GM04503 (cell line): ENCODE data around the gene TBC1D16.
"Not testable (repeated sequence)": the region's sequence is repeated elsewhere in the genome, so short reads cannot be mapped to it uniquely, and the experiment has no call there.

Source experiments
- DNase-seq: peaks from one replicate; pipeline ENCODE4 v3.0.0-alpha.2; 2012; ENCODE audit warnings: low read depth

TBC1D16 gene

DNA sequence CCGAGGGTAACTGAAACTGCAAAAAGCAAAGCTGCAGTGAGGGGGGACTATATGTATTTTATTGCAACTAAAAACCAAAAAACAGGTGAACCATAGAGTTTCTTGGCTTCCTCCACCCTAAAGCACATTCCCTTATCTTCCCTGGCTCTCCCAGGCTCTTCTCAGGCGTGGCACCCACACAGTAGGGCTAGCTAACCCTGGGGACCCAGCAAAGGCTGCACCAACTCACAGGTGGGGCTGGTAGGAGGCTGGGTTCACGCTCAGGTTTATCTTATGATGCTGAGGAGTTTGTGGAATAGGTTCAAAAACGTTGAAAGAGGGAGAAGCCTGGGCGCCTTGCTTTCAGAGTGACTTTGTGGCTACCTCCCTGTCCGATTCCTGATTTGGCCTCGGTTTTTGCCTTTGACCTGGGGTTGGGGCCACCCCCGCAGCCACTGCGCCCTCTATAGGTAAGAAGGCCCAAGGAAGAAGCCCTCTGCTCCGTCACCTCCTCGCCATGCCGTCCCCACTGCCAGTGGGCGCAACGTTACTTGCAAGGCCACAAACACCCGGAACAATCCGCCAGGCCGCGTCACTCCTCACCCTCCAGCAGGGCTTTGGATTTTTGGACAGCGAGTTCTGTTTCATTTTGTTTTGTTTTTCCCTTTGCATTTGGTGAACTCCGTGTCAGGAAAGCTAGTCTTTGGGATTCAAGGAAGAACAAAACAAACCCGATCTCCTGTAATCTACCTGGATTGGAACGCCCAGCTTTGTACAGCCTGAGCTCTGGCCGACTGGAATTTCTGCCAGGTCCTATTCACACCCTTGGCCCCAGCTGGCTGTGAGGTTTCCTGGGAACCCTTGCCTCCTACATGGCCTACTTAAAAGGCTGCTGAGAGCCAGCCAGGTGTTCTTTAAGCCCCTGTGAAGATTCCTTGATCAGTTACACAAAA is 60.8 kb downstream of the TBC1D16 start:
- DNase-seq, result no peak

DNA sequence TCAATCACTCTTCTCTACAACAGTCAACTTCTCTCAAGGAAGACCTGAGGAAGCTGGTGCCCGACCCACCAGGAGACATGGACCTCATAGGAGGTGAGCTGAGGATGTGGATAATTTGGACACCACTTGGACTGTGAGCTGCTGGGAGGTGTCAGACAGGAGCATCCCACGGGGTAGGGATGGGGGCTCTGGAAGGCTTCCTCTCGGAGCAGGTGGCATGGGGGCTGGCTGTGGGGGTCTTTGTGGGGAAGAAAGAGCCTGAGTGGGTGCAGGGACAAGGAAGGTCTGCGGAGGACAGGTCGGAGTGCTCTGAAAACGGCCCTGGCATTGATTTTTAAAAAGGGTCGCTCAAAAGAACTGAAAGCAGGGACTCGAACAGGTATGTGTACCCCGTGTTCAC is 64.0 kb downstream of the TBC1D16 start:
- no peak for DNase-seq

DNA sequence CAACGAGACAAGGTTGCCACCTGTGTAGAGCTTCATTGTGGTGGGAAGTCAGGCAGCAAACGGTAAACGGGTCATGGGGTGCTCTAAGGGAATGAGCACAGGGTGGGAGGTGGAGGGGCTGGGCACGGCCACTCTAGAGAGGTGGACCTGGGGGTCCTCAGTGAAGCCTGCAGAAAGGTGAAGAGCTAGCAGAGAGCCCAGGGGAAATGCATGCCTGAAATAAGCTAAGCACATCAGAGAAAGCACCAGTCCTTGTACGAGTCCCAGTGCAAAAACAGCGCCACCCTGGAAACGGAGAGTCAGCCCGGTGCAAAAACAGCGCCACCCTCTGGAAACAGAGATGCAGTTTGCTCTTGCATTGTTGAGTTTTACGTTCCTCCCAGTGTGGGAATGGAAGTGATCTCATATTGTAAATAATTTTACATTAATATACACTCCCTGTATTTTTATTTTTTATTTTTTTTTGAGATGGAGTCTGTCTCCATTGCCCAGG is 65.0 kb downstream of the TBC1D16 start:
- no peak for DNase-seq

GRCh38 chr17:79969906-79970305 is 65.8 kb downstream of the TBC1D16 start:
- DNase-seq, result no peak

DNA sequence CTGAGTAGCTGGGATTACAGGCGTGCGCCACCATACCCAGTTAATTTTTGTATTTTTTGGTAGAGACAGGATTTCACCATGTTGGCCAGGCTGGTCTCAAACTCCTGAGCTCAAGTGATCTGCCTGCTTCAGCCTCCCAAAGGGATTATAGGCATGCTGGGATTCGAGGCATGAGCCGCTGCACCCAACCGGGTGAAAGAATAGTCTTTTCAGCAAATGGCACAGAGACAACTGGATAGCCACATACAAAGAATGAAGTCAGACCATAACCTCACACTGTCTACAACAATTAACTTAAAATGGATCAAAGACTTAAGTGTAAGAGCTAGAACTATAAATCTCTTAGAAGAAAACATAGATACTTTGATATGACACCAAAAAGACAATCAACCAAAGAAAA is 67.6 kb downstream of the TBC1D16 start:
- DNase-seq, result no peak

DNA sequence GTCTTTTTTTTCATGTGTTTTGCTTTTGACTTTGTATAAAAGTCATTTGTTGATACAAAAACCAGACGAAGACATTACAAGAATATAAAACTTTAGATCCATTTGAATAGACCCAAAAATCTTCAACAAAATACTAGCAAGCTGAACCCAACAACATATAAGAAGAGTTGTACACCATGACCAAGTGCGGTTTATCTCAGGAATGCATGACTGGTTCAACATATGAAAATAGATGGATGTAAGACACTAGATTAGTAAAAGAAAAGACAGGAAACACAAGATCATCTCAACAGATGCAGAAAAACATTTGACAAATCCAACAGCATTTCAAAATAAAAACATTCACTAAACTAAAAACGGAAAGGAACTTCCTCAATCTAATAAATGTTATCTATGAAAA is 69.0 kb downstream of the TBC1D16 start:
- DNase-seq, result no peak

DNA sequence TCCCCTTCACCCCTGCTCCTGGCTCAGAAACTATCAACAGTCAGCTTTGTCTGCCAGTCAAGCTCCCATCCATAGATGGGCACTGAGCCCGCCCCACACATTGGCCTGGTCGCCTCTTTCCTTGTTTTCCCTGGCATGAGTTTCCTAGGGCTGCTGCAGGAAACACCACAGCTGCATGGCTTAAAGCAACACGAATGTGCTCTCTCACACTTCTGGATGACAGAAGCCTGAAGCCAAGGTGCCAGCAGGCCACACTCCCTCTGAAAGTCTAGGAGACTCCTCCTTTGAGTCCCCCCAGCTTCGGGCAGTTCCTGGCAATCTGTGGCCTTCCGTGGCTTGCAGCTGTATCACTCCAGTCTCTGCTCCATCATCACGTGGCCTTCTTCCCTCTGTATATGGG is 69.9 kb downstream of the TBC1D16 start:
- no peak for DNase-seq

- DNase-seq, result not testable (repeated sequence)
Observed at GRCh38 chr17:79962467-79962866, 73.2 kb downstream of the TBC1D16 start.

DNA sequence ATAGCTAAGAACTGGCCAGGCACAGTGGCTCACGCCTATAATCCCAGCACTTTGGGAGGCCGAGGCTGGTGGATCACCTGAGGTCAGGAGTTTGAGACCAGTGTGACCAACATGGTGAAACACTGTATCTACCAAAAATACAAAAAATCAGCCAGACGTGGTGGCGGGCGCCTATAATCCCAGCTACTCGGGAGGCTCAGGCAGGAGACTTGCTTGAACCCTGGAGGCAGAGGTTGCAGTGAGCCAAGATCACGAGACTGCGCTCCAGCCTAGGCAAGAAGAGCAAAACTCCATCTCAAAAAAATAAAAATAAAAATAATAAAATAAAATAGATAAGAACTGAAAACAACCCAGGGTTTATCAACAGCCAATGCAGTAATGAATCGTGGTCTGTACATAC is 74.1 kb downstream of the TBC1D16 start:
- not testable (repeated sequence) for DNase-seq

DNA sequence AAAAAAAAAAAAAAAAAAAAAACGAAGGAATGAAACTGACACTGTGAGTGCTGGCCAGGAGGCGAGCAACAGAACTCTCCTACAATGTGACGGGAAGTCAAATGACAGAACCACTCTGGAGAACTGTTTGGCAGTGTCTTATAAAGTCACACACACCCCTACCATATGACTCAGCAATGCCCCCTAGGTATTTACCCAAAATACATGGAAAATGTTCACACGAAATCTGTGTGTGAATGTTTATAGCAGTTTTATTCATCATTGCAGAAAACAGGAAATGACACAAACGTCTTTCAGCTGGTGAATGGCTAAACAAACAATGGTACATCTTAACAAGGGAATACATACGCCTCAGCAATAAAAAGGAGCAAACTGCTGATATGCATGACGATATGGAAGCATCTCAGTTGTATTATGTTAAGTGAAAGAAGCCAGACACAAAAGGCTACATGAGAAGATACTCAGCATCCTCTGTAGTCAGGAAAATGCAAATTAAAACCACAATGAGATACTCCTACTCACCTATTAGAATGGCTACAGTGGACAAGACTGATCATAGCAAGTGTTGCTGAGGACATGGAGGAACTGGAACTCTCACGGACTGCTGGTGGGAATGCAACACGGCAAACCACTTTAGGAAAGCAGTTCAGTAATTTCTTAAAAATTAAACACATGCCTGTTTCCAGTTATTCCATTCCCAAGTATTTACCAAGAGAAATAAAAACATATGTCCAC is 74.7 kb downstream of the TBC1D16 start:
- DNase-seq, result no peak

- no peak for DNase-seq
Observed at GRCh38 chr17:79959042-79959441, 76.6 kb downstream of the TBC1D16 start.

DNA sequence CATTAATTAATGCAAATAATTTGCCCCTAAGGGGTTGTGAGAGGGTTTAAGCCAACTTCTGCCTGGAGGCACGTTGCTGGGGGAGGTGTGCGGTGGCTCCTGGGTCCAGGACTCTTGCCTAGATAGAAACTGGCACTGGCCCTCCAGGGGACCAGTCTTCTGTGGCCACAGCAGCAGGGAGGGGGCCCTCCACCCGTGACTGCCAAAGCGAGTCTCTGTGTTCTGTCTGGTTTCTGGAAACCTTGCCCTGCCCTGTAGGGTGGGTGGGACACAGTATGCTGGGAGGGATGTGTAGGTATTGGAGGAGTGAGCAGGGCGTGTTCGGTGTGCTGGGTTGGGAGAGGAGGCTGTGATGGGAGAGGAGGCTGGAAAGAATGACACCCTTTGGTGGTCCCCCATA is 78.8 kb downstream of the TBC1D16 start:
- DNase-seq, result no peak

GRCh38 chr17:79956441-79956735 is 79.3 kb downstream of the TBC1D16 start:
- not testable (repeated sequence) for DNase-seq

DNA sequence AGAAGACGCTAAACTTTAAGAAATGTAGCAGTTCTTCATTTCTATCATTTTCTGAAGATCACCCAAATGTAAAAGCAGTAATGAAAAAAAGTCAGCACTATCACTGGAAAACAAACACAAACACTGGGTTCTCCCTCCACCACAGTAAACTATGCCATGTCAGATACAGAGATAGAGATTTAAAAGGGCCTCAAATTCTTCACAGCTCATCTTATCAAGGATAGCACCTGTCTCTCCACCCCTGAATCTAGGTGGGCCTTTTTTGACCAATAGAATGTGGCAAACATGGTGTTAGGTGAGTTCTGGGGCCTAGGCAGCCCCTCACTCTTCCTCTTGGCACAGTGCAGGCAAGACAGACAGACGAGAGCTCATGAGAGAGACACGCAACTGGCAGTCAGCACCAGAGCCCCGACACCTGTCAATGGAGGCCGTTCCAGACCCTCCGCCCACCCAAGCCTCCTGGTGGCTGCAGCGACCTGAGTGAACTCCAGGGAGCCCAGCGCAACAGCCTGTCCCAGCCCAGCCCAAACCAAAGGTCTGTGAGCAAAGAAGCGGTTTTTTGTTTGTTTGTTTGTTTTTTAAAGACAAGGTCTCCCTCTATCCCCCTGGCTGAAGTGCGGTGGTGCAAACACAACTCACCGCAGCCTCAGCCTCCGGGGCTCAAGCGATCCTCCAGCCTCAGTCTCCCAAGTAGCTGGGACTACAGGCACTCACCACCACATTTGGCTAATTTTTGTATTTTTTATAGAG is 79.8 kb downstream of the TBC1D16 start:
- DNase-seq, result no peak

DNA sequence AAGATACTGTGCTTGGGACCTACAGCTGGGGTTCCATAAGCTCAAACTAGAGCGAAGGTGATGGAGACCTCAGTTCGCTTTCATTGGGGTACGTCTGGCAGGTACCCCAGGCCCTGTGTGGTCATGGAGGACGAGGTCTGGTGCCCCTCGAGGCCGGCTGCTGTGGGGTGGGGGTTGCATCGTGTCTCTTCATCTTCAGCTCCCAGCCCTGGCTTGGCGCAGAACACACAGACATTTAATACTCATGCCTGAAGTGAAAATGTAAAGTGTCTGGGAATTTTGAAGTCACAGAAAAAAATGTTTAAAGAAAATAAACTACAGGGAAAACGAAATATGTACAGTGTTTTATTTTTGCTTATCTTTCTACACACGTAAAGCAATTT is 80.5 kb downstream of the TBC1D16 start:
- DNase-seq, result no peak

DNA sequence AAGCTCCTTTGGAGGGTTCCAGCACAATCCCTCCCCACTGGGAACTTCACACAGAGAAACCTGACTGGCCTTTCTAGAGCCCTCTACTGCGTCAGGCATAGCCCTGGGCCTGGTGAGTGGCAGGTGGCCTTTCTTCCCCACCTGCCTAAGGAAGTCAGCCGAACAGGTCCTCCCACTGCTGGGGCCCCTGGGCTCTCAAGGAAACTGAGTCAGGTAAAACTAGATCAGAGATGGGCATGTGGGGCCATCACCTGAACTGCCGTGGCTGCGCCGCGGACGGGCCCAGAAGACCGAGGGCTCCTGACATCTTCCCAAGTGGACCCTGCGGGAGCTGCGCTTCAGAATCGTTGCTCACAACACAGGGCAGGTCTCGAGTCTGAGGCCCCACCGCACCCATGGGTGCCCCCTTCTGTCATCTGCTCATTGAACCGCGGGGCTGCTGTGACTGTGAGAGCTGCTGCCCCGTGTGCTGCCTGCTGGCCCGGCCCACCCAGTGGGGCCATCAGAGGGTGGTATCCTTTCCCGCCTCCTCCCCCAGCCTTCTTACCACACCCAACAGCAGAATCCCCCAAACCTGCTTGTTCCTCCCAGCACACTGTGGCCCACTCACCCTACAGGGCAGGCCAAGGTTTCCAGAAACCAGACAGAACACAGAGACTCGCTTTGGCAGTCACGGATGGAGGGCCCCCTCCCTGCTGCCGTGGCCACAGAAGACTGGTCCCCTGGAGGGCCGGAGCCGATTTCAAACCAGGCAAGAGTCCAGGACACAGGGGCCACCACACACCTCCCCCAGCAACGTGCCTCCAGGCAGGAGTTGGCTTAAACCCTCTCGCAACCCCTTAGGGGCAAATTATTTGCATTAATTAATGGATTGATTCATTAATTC is 81.1 kb downstream of the TBC1D16 start:
- DNase-seq, result no peak

DNA sequence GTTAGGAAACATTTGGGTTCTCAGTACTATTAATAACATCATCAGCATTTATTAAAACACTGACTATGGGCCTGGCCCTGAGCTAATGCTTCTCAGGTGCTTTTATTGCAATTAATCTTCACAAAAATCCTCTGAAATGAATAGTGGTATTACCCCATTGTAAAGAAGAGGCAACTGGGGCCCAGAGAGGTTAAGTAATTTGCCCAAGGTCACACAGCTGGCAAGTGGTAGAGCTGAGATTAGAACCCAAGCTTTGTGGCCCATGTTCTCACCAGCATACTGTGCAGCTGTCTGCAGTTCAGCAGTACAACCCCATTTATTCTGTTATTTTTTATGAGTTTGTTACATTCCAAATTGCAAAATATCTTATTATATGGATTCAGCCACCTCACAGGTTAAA is 82.3 kb downstream of the TBC1D16 start:
- no peak for DNase-seq

DNA sequence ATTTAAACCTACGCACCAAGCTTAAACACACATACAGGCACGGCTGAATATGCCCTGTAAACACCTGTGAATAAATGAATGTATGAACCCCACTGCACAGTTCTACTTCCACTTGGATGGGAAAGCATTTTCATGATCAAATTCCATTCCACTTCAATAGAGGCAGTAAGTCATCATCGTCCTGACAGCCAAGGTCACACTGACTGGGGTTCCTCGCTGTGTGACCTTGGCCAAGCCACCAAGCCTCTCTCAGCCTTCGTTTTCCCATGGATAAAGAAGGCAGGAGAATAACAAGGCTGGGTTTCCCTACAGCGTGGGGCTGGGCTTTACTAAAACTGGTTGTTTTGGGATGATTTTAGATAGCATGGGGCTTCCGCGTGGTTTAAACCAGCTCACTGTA is 82.8 kb downstream of the TBC1D16 start:
- DNase-seq, result no peak

- DNase-seq, result no peak
Observed at GRCh38 chr17:79952265-79952877, 83.3 kb downstream of the TBC1D16 start.

- DNase-seq, result peak; percentile 58
Observed at GRCh38 chr17:79951361-79952264, 84.1 kb downstream of the TBC1D16 start.
